ENCODE results near the gene DNAJC4. TPM values are rescaled to one million over a fixed set of nuclear protein-coding genes. Genes with fewer than 3 reads are reported as not detected.

DNAJC4 gene
- total and polyA plus RNA-seq, 9 of the 15 experiments (the other 6 are each of a cell fraction or from before 2014, with no cell fraction given) = 4.0 to 32.6 (median 19.9) TPM

- TF ChIP-seq NONO (IDR thresholded peaks at IDR 0.05; ENCODE audit: low read depth in 2 of 2, low read length in 1 of 2) = no peak
- TF ChIP-seq MYC (IDR thresholded peaks at IDR 0.05; ENCODE audit: low read depth, low read length) = no peak
- TF ChIP-seq MYC (CRISPR knock-in tag; IDR thresholded peaks at IDR 0.05; ENCODE audit: borderline replicate concordance, low read depth) = no peak
- no peak for TF ChIP-seq SIN3A (IDR thresholded peaks at IDR 0.05; ENCODE audit: borderline replicate concordance in 2 of 2, control insufficient read depth in 1 of 2, low read depth in 2 of 2, low read length in 2 of 2)
- no peak for TF ChIP-seq E2F8 (IDR thresholded peaks at IDR 0.05; ENCODE audit: low read depth, partially characterized antibody)
- TF ChIP-seq ZSCAN29 (IDR thresholded peaks at IDR 0.05) = no peak
Observed at GRCh38 chr11:64251753-64252002, 21.3 kb downstream of the DNAJC4 start (continued).
